ENCODE data around the gene DHRS9. TPM values are rescaled to one million over a fixed set of nuclear protein-coding genes. Genes with fewer than 3 reads are reported as not detected.

DHRS9 gene
- total RNA-seq, 1 donor from 2014 or later = 7.3 TPM

DNA sequence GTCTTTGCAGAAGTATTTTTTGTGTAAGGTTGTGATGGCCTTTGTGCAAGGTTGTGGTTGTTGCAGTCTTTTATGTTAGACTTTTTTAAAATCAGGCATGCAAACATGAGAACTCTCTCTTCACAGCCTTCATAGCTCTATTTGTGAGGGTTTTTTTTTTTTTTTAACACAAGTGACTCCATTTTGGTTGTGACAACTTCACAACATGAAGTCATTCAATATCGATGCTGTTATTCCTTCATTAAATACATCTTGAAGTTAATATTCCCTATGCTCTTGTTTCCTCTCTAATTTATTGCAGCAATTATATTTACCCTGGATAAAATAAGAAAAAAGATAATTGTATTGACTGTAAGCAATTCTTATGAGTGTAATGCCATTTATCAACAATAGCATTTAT, 35.5 kb downstream of the DHRS9 start:
- Histone ChIP-seq H3K9me3 (replicated peaks) (no peaks in the 10 kb centered on the region), H3K4me3 (no peak overlapping the region), H3K4me1 (no peaks in the 10 kb centered on the region), H3K36me3 (no peaks in the 10 kb centered on the region), H3K27ac (replicated peaks) (no peak overlapping the region), H3K27me3 (ENCODE audit: low read depth) (no peaks in the 10 kb centered on the region)
- intact Hi-C loops (cut with micrococcal nuclease) = no loop called here
- DNase-seq = no peak
- TF ChIP-seq, protein P1, sequence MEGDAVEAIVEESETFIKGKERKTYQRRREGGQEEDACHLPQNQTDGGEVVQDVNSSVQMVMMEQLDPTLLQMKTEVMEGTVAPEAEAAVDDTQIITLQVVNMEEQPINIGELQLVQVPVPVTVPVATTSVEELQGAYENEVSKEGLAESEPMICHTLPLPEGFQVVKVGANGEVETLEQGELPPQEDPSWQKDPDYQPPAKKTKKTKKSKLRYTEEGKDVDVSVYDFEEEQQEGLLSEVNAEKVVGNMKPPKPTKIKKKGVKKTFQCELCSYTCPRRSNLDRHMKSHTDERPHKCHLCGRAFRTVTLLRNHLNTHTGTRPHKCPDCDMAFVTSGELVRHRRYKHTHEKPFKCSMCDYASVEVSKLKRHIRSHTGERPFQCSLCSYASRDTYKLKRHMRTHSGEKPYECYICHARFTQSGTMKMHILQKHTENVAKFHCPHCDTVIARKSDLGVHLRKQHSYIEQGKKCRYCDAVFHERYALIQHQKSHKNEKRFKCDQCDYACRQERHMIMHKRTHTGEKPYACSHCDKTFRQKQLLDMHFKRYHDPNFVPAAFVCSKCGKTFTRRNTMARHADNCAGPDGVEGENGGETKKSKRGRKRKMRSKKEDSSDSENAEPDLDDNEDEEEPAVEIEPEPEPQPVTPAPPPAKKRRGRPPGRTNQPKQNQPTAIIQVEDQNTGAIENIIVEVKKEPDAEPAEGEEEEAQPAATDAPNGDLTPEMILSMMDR (IDR thresholded peaks at IDR 0.05; ENCODE audit: borderline replicate concordance) = no peak

DNA sequence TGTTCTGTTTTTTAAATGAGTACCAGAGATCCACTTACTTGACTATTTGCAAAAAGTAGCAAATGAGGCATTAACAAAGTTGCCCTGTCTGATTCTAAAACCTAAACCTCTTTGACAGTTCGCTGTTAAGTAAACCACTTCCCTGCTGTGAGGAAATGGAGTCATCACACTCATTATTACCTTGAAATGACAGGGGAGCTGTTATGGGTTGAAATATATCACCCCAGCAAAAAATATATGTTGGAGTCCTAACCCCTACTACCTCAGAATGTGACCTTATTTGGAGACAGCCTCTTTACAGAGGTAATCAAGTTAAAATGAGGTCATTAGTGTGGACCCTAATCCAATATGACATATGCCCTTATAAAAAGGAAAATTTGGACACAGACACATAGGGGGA, 36.1 kb downstream of the DHRS9 start:
- intact Hi-C loops (cut with micrococcal nuclease) = no loop called here

DNA sequence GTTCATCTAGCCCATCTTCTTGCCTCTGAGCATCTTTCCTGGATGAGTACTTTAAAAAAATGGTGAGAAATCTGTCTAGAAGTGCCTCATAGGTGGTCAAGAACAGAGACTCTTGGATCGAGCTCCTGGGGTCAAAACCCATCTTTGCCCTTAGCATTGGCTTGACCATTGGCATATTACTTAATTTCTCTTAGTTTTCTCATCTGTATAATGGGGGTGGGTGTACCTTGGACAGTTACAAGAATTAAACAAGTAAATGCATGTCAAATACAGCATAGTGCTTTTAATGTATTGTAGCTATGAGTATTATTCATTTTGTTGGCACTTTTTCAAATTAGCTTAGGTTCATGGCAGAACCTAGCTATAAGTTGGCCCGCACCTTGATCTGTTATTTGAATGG, 36.8 kb downstream of the DHRS9 start:
- DNase-seq = no peak
- H3K27ac ChIP-seq (replicated peaks) = no peak overlapping the region
- no peaks in the 10 kb centered on the region for H3K4me1 ChIP-seq

More for the DNA sequence above, 36.1 kb downstream of the DHRS9 start:
- no peaks in the 10 kb centered on the region for H3K27me3 ChIP-seq (ENCODE audit: low read depth)
- H3K4me3 ChIP-seq = no peak overlapping the region
- TF ChIP-seq, protein P1 (IDR thresholded peaks at IDR 0.05; ENCODE audit: borderline replicate concordance) = no peak
- DNase-seq = no peak
- no peak overlapping the region for H3K27ac ChIP-seq (replicated peaks)
- no peaks in the 10 kb centered on the region for H3K4me1 ChIP-seq
- no peaks in the 10 kb centered on the region for H3K9me3 ChIP-seq (replicated peaks)
- no peaks in the 10 kb centered on the region for H3K36me3 ChIP-seq

DNA sequence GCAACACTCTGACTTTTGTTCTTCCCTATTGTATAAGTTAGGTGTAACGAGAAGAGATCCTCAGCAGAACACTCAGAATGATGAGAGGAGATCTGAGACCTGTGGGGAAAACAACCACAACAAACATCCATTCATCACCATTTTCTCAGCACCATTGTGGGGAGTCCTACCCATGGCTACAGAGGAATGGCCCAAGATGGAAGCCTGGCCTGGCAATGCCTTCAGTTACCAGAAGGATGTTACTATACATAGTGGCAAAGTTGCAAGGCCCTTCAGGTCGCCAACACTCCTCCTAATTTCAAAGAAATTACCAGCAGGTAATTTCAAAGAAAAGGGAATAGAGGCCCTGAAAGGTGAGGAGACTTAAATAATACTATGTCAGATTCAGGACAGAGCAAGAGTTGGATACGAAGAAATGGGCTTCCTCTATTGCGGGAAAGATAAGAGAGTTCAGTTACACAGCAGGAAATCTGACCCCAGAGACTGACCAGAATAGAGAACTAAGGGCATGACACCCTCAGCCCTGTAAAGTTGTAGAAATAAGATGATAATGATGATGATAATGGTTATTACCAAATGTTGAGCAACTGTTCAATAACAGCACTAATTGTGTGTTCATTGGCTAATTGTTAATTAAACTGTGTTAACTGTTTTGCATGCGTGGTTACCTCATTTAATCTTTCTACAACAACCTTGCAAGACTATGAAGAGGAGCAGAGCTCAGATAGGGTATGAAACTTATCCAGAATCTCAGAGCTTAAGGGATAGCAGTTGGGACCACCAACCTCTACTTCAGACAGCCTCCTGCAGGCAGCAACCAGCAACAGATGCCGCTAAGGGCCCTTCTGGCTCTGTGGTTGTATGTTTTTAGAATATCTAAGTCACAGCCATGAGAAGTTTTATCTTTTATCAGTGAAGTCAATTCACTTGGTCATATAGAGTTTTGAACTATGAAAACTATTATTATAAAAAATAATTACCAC, 37.5 kb downstream of the DHRS9 start:
- TF ChIP-seq, protein P1 (IDR thresholded peaks at IDR 0.05; ENCODE audit: borderline replicate concordance) = no peak
- no peak overlapping the region for H3K27ac ChIP-seq (replicated peaks)
- intact Hi-C loops (cut with micrococcal nuclease) = no loop called here

More for the DNA sequence above, 36.8 kb downstream of the DHRS9 start:
- no peaks in the 10 kb centered on the region for H3K27me3 ChIP-seq (ENCODE audit: low read depth)
- TF ChIP-seq, protein P1 (IDR thresholded peaks at IDR 0.05; ENCODE audit: borderline replicate concordance) = no peak
- no peaks in the 10 kb centered on the region for H3K36me3 ChIP-seq
- intact Hi-C loops (cut with micrococcal nuclease) = no loop called here
- no peaks in the 10 kb centered on the region for H3K9me3 ChIP-seq (replicated peaks)
- no peak overlapping the region for H3K4me3 ChIP-seq

DNA sequence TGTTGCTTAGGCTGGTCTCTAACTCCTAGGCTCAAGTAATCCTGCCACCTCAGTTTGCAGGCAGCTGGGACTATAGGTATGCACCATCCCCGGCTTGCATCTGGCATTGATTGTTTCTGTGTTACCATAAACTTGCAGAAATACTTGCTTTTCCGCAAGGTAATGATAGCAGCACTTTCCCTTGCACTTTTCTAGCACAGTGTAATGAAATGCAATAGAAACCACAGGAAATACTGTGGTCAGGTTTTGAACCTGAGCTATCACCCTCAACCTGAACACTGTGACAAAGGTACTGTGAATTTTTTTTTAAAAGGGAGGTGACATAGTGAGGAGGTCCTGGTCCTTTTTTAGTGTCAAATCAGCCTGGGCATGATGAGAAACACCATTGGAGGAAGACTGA, 38.3 kb downstream of the DHRS9 start:
- H3K36me3 ChIP-seq = no peaks in the 10 kb centered on the region
- TF ChIP-seq, protein P1 (IDR thresholded peaks at IDR 0.05; ENCODE audit: borderline replicate concordance) = no peak
- intact Hi-C loops (cut with micrococcal nuclease) = no loop called here
- no peaks in the 10 kb centered on the region for H3K27me3 ChIP-seq (ENCODE audit: low read depth)
- no peak for DNase-seq
- no peak overlapping the region for H3K4me3 ChIP-seq
- H3K4me1 ChIP-seq = no peaks in the 10 kb centered on the region
- H3K9me3 ChIP-seq (replicated peaks) = no peaks in the 10 kb centered on the region
- H3K27ac ChIP-seq (replicated peaks) = no peak overlapping the region

More for the DNA sequence above, 37.5 kb downstream of the DHRS9 start:
- no peak overlapping the region for H3K4me3 ChIP-seq
- no peaks in the 10 kb centered on the region for H3K27me3 ChIP-seq (ENCODE audit: low read depth)
- no peaks in the 10 kb centered on the region for H3K4me1 ChIP-seq
- DNase-seq = no peak
- no peaks in the 10 kb centered on the region for H3K9me3 ChIP-seq (replicated peaks)
- no peaks in the 10 kb centered on the region for H3K36me3 ChIP-seq

Measured in left ventricle myocardium inferior (tissue), 1 donor.